Endothelial cell of umbilical vein (primary cell): Measurements from ENCODE around the gene MAPKAP1. TPM values are rescaled to one million over a fixed set of nuclear protein-coding genes. Genes with fewer than 3 reads are reported as not detected.

ENCODE experiments used
- BruUV-seq: library from RNA; stranded (reverse); fragments of 400-500 nt; replicated peaks from 2 replicates; lab custom pipeline; 2021; lab: Mats Ljungman, UMichigan
- CTCF ChIA-PET: fragments of 300-600, 350-600 bp; sonication (Branson Sonifier 250); formaldehyde crosslinking; loops from one replicate; lab custom pipeline; 2021; ENCODE audit warnings: antibody characterized with exemption, inconsistent platforms; lab: Charles Lee
- POLR2A ChIA-PET: fragments of 300-600, 350-600 bp; sonication (Branson Sonifier 250); formaldehyde crosslinking; loops from one replicate; lab custom pipeline; 2021; ENCODE audit warnings: antibody characterized with exemption, inconsistent platforms; lab: Charles Lee
- DNase-seq: peaks from one replicate; pipeline ENCODE4 v3.0.0-alpha.2; 2011; ENCODE audit warnings: low read depth, low spot score
- FAIRE-seq: peaks from 2 replicates; lab custom pipeline; 2011; peaks lifted over from hg19 to GRCh38; lab: Jason Lieb, UNC
- H2AFZ ChIP-seq: 2 replicates; pipeline ENCODE4 v1.6.0; 2012; ENCODE audit warnings: low read depth, low read length, control low read depth, inconsistent platforms
- H3K27ac ChIP-seq: 2 replicates; pipeline ENCODE4 v1.5.1; 2011; ENCODE audit warnings: low read depth, mild to moderate bottlenecking, control low read depth, low read length, moderate library complexity; ENCODE audit not compliant: insufficient read depth
- H3K27me3 ChIP-seq, 2 experiments: 2 replicates each; pipeline versions ENCODE4 v1.6.0 to v1.6.1; 2011; ENCODE audit warnings: low read length in 2 of 2, mixed read lengths in 1 of 2; ENCODE audit not compliant: control insufficient read depth in 2 of 2, insufficient read depth in 2 of 2
- H3K36me3 ChIP-seq, 2 experiments: 2 replicates in 1 of 2; 3 replicates in 1 of 2; pipeline ENCODE4 v1.5.1; 2011; ENCODE audit warnings: low read length in 2 of 2, mild to moderate bottlenecking in 1 of 2, moderate library complexity in 1 of 2; ENCODE audit not compliant: control insufficient read depth in 2 of 2, insufficient read depth in 2 of 2; ENCODE audit errors: extremely low read depth in 1 of 2
- H3K4me1 ChIP-seq: 3 replicates; pipeline ENCODE4 v1.5.1; 2011; ENCODE audit warnings: mild to moderate bottlenecking, low read length; ENCODE audit not compliant: control insufficient read depth, insufficient read depth; ENCODE audit errors: extremely low read depth
- H3K4me2 ChIP-seq: 2 replicates; pipeline ENCODE4 v1.6.1; 2011; ENCODE audit warnings: low read length, control low read depth, mixed read lengths; ENCODE audit not compliant: insufficient read depth
- H3K4me3 ChIP-seq, 3 experiments: fragments of 200-600 bp in 1 of 3; sonication (generic), shearing (Covaris generic) in 1 of 3; replicated peaks in 1 of 3; 2 replicates each; pipeline ENCODE4 v1.5.1; 2011 to 2016; ENCODE audit warnings: control low read depth in 3 of 3, low read length in 3 of 3, mild to moderate bottlenecking in 2 of 3, inconsistent platforms in 1 of 3, low read depth in 1 of 3, moderate library complexity in 1 of 3; ENCODE audit not compliant: insufficient read depth in 1 of 3
- H3K79me2 ChIP-seq: 2 replicates; pipeline ENCODE4 v1.6.0; 2012; ENCODE audit warnings: low read length, inconsistent platforms; ENCODE audit not compliant: control insufficient read depth, insufficient read depth
- H3K9ac ChIP-seq: replicated peaks from 2 replicates; pipeline ENCODE3; 2011; ENCODE audit warnings: low read length, control low read depth; ENCODE audit not compliant: insufficient read depth; ENCODE audit errors: extremely low read depth
- H3K9me1 ChIP-seq: replicated peaks from 3 replicates; pipeline ENCODE4 v1.6.0; 2011; ENCODE audit warnings: mild to moderate bottlenecking, low read length; ENCODE audit not compliant: control insufficient read depth, insufficient read depth; ENCODE audit errors: extremely low read depth
- H3K9me3 ChIP-seq: replicated peaks from 2 replicates; pipeline ENCODE4 v1.5.1; 2012; ENCODE audit warnings: low read length, inconsistent platforms; ENCODE audit not compliant: control insufficient read depth, insufficient read depth
- H4K20me1 ChIP-seq: replicated peaks from 2 replicates; pipeline ENCODE3; 2011; ENCODE audit warnings: mild to moderate bottlenecking, low read length; ENCODE audit not compliant: control insufficient read depth, insufficient read depth; ENCODE audit errors: extremely low read depth
- EZH2 ChIP-seq: IDR thresholded peaks from 2 replicates; pipeline ENCODE4 v1.6.1; 2012; ENCODE audit warnings: borderline replicate concordance, low read depth, mild to moderate bottlenecking, moderate library complexity, low read length, inconsistent platforms; ENCODE audit not compliant: severe bottlenecking
- FOS ChIP-seq: IDR thresholded peaks from 2 replicates; pipeline ENCODE4 v1.6.1; 2011; ENCODE audit warnings: mild to moderate bottlenecking, low read length, moderate library complexity, borderline replicate concordance; ENCODE audit not compliant: insufficient read depth
- GATA2 ChIP-seq: IDR thresholded peaks from 2 replicates; pipeline ENCODE4 v1.7.0; 2011; ENCODE audit warnings: low read depth, mild to moderate bottlenecking, moderate library complexity, mixed read lengths, low read length; ENCODE audit not compliant: insufficient read length, insufficient read depth
- MYC ChIP-seq: IDR thresholded peaks from one replicate; pipeline ENCODE4 v1.6.1; 2011; ENCODE audit warnings: mild to moderate bottlenecking, low read depth, low read length
- POLR2A ChIP-seq: IDR thresholded peaks from 2 replicates; pipeline ENCODE4 v1.6.1; 2012; ENCODE audit warnings: low read depth, mild to moderate bottlenecking, control low read depth, low read length
- POLR2AphosphoS5 ChIP-seq: IDR thresholded peaks from 2 replicates; pipeline ENCODE4 v1.6.1; 2012; ENCODE audit warnings: low read depth, mild to moderate bottlenecking, control low read depth, low read length, moderate library complexity; ENCODE audit not compliant: insufficient read depth
- dilution Hi-C: fragments of 300-500 bp; cut with MboI; formaldehyde crosslinking; loops from one replicate; pipeline ENCODE4 v1.15.0; 2019; ENCODE audit warnings: low sequenced_read_pairs; ENCODE audit not compliant: extremely low pct_ligation_motif_present
- intact Hi-C: fragments of 100-400 bp; cut with micrococcal nuclease; formaldehyde crosslinking; loops from one replicate; pipeline ENCODE4 v1.10.0; 2022
- polyA plus RNA-seq, 4 experiments: library from polyadenylated mRNA; depleted of rRNA in 3 of 4; stranded (reverse) in 3 of 4; unstranded in 1 of 4; fragments of >200 nt; gene quantifications; 2 replicates each; pipeline versions ENCODE4 v1.2.1 to v1.2.3, GENCODE V29; 2011 to 2012; ENCODE audit warnings: missing spikeins in 1 of 4
- total RNA-seq: library from RNA; stranded (reverse); gene quantifications from 2 replicates; pipeline ENCODE4 v1.2.3, GENCODE V29; 2021
- TF ChIP-seq, protein P1 (sequence below): IDR thresholded peaks from 2 replicates; pipeline ENCODE4 v1.6.1; 2011; ENCODE audit not compliant: insufficient read depth, insufficient read length

MAPKAP1 gene
- total and polyA plus RNA-seq, 2 donors (not counting 3 experiments of a cell fraction or from before 2014, with no cell fraction given): 61.9 to 99.1 TPM

DNA sequence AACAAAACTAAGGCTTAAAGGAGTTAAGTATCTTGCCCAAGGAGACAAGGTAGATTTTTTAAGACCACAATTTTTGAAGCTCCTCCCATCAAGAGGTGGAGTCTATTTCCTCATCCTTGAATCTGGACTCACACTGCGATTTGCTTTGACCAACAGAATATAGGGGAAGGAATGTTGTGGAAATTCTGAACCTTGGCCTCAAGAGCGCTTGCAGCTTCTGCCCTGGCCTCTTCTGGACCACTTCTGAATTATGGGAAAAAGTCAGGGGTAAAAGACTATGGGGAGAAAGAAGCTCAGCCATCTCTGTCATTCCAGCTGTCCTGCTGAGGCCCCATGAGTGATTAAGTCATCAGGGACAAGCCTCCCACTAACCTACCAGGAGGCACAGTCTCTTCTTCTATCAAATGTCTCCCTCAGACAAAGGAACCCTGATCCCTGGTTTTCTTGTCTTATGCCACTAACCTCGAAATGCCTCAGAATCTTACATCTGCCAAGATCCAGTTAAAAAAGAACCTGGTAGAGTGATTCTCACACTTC, 25.9 kb downstream of the MAPKAP1 start:
- ChIA-PET CTCF (no interaction called here), POLR2A (interaction anchor here (1.2 kb wide), 1 partner anchor 26 kb away, joined by 6 read pairs; the partner anchor contains the start of gene MAPKAP1)
- Histone ChIP-seq H3K27me3 (no peaks in the 10 kb centered on the region), H3K9ac (no peak overlapping the region), H3K4me3 (no peak overlapping the region), H3K9me1 (no peaks in the 10 kb centered on the region), H4K20me1 (no peaks in the 10 kb centered on the region), H3K36me3 (no peaks in the 10 kb centered on the region), H3K4me1 (peaks cover 4% of the 10 kb centered on the region), H3K79me2 (peaks cover 46% of the 10 kb centered on the region), H3K27ac (no peak overlapping the region), H3K4me2 (no peak overlapping the region), H2AFZ (no peak overlapping the region), H3K9me3 (no peaks in the 10 kb centered on the region)
- no peak for FAIRE-seq
- no peak for TF ChIP-seq POLR2A
- TF ChIP-seq FOS: no peak
- TF ChIP-seq, protein P1, sequence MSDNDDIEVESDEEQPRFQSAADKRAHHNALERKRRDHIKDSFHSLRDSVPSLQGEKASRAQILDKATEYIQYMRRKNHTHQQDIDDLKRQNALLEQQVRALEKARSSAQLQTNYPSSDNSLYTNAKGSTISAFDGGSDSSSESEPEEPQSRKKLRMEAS: no peak
- no peak for TF ChIP-seq POLR2AphosphoS5
- no peak for TF ChIP-seq GATA2
- no peak for TF ChIP-seq EZH2
- BruUV-seq: no TSS peak
- DNase-seq: no peak
- intact Hi-C loops (no loop called here), dilution Hi-C loops (no loop called here)

DNA sequence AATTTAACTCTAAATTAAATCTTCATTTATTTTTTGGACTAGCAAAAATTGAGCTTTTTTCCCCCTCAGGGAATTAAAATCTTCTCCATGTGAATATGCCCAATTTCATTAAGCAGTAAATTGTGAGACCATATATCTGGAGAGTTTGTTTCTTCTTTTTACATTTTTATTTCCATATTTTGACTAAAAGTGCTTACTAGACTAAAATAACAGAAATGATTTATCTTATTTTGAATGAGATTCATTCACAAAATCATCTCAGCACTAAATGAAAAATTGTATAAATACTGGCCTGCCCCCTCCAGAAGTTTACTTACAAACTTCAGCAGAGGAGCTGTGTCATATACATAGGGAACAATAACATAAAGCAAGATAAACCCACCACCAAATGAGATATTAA, 26.6 kb downstream of the MAPKAP1 start:
- no peak overlapping the region for H3K4me2 ChIP-seq
- no peak overlapping the region for H2AFZ ChIP-seq
- dilution Hi-C loops (no loop called here), intact Hi-C loops (no loop called here)
- CTCF ChIA-PET: no interaction called here
- no TSS peak for BruUV-seq
- H4K20me1 ChIP-seq: no peaks in the 10 kb centered on the region
- H3K4me1 ChIP-seq: peaks cover 11% of the 10 kb centered on the region
- H3K27ac ChIP-seq: no peak overlapping the region
- no peak for DNase-seq
- no peak for TF ChIP-seq MYC
- H3K27me3 ChIP-seq: no peaks in the 10 kb centered on the region
- peaks cover 46% of the 10 kb centered on the region for H3K79me2 ChIP-seq
- no peak for FAIRE-seq
- H3K9me3 ChIP-seq: no peaks in the 10 kb centered on the region
- POLR2A ChIA-PET: interaction anchor here (1.2 kb wide), 1 partner anchor 27 kb away, joined by 6 read pairs; the partner anchor contains the start of gene MAPKAP1
- H3K9me1 ChIP-seq: no peaks in the 10 kb centered on the region
- no peaks in the 10 kb centered on the region for H3K36me3 ChIP-seq
- no peak overlapping the region for H3K4me3 ChIP-seq
- H3K9ac ChIP-seq: no peak overlapping the region
